ENCODE data around the gene PRAC2. TPM values are rescaled to one million over a fixed set of nuclear protein-coding genes. Genes with fewer than 3 reads are reported as not detected.

The PRAC2 gene
- total RNA-seq, 1 donor from 2014 or later: not detected

GRCh38 chr17:48749621-48750553 lies 26.9 kb downstream of the PRAC2 start:
- peaks cover 76% of the 10 kb centered on the region for H3K27me3 ChIP-seq (ENCODE audit: control insufficient read depth, insufficient read depth, low read length)
- no peak for FAIRE-seq
- no peak overlapping the region for H3K4me3 ChIP-seq (ENCODE audit: low read depth, low read length)
- TF ChIP-seq, protein P1, sequence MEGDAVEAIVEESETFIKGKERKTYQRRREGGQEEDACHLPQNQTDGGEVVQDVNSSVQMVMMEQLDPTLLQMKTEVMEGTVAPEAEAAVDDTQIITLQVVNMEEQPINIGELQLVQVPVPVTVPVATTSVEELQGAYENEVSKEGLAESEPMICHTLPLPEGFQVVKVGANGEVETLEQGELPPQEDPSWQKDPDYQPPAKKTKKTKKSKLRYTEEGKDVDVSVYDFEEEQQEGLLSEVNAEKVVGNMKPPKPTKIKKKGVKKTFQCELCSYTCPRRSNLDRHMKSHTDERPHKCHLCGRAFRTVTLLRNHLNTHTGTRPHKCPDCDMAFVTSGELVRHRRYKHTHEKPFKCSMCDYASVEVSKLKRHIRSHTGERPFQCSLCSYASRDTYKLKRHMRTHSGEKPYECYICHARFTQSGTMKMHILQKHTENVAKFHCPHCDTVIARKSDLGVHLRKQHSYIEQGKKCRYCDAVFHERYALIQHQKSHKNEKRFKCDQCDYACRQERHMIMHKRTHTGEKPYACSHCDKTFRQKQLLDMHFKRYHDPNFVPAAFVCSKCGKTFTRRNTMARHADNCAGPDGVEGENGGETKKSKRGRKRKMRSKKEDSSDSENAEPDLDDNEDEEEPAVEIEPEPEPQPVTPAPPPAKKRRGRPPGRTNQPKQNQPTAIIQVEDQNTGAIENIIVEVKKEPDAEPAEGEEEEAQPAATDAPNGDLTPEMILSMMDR (IDR thresholded peaks at IDR 0.05; ENCODE audit: insufficient read depth, low read length, severe bottlenecking): no peak
- H3K36me3 ChIP-seq (ENCODE audit: control insufficient read depth, insufficient read depth, low read length): no peaks in the 10 kb centered on the region
- no peak for DNase-seq (ENCODE audit: low read depth)

DNA sequence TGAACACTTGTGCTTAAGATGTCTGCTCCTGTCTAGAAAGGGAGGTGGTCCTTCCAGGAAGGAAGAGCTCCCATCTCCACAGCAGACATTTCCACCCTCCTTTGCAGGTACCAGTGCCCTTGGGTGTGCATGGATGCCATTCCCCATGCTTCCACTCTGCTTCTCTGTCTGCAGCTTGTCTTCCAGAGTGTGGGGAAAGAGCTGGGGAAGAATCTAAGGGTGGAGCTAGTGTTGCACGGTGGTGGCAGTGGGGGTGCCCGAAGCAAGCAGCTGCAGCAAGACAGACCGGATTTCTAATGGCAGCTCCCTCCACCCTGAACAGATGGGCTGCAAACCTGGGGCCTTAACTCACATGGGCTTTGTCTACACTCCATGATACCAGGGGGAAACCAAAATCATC lies 28.2 kb downstream of the PRAC2 start:
- FAIRE-seq (no peak), DNase-seq (ENCODE audit: low read depth) (no peak)
- peaks cover 71% of the 10 kb centered on the region for H3K27me3 ChIP-seq (ENCODE audit: control insufficient read depth, insufficient read depth, low read length)
- TF ChIP-seq, protein P1 (IDR thresholded peaks at IDR 0.05; ENCODE audit: insufficient read depth, low read length, severe bottlenecking): no peak
- no peaks in the 10 kb centered on the region for H3K36me3 ChIP-seq (ENCODE audit: control insufficient read depth, insufficient read depth, low read length)
- no peak overlapping the region for H3K4me3 ChIP-seq (ENCODE audit: low read depth, low read length)

GRCh38 chr17:48751733-48752398 lies 28.9 kb downstream of the PRAC2 start:
- no peak for DNase-seq (ENCODE audit: low read depth)
- Histone ChIP-seq H3K4me3 (ENCODE audit: low read depth, low read length) (no peak overlapping the region), H3K27me3 (ENCODE audit: control insufficient read depth, insufficient read depth, low read length) (peaks cover 69% of the 10 kb centered on the region), H3K36me3 (ENCODE audit: control insufficient read depth, insufficient read depth, low read length) (no peaks in the 10 kb centered on the region)
- TF ChIP-seq, protein P1 (IDR thresholded peaks at IDR 0.05; ENCODE audit: insufficient read depth, low read length, severe bottlenecking): no peak
- no peak for FAIRE-seq

DNA sequence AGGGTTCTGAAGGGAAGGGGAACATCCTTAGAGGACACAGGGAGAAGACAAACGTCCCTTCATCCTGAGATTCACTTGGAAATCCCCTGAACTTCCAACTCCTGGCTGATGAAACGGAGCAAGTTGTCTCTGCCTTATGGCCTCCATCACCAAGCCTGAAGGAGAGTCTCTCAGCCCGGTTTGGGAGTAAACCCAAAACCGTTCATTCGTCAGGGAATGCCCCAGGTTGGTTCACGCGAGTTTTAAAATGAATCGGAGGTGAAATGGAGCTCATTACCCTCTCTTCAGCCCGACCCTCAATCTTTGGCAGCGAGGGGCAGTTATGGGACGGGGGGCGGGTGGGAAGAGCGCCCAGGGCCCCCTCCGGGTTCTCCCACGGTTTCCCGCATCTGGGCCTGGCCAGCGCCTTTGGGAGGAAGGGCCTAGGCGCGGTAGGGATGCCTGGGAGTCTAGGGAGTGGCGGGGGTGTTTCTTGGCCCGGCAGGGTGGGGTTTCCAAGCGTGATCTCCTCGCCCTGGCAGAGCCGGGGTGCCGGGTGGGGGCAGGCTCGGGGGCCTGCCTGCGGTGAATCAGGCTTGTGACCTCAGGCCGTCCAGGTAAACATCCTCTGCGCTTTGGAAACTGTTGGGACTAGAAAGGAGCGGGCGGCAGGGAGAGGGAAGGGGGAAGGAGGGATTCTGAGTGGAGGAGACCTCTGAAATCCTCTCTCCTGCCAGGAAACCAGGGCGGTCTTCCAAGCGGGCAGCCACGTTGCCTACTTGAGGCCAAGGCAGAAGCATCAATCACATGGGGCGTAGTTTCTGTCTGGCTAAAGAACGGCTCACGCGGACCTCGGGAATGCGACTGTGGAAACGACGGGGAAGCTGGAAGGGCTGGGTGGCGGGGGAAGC lies 29.7 kb downstream of the PRAC2 start:
- TF ChIP-seq, protein P1 (IDR thresholded peaks at IDR 0.05; ENCODE audit: insufficient read depth, low read length, severe bottlenecking): no peak
- no peak for FAIRE-seq
- peaks cover 69% of the 10 kb centered on the region for H3K27me3 ChIP-seq (ENCODE audit: control insufficient read depth, insufficient read depth, low read length)
- no peaks in the 10 kb centered on the region for H3K36me3 ChIP-seq (ENCODE audit: control insufficient read depth, insufficient read depth, low read length)
- DNase-seq (ENCODE audit: low read depth): no peak
- H3K4me3 ChIP-seq (ENCODE audit: low read depth, low read length): no peak overlapping the region

DNA sequence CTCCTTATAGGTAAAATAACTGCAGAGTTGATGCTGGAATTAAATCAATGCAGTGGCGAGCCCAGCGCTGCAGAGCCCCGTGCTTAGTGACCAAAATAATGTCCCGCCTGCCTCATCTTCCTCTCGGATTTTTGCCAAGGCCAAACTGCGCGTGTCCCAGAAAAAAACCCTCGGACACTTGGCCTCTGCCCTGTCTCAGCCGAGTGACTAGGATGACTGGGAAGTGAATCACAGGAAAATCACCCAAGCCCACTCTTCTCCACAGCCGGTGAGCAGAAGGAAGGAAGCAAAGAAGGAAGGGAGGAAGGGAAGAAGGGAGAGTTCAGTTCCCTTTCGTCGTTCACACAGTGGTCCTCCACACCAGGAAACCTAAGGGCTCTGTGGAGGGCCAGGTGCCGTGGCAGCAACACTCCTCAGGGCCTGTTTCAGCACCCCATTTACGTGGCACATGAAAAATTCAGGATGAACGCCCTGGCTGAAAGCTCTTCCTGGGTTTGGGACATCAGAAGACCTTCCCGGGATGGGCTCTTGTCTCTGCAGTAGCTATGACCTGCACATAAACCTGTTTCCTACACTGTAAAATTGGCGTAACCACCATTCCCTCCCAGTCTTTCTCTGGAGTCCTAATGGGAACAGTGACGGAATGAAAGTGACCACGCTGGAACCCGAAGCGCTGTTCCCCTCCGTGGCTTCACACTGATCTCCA lies 31.0 kb downstream of the PRAC2 start:
- DNase-seq (ENCODE audit: low read depth) (no peak), FAIRE-seq (no peak)
- H3K36me3 ChIP-seq (ENCODE audit: control insufficient read depth, insufficient read depth, low read length): no peaks in the 10 kb centered on the region
- TF ChIP-seq, protein P1 (IDR thresholded peaks at IDR 0.05; ENCODE audit: insufficient read depth, low read length, severe bottlenecking): no peak
- no peak overlapping the region for H3K4me3 ChIP-seq (ENCODE audit: low read depth, low read length)
- peaks cover 67% of the 10 kb centered on the region for H3K27me3 ChIP-seq (ENCODE audit: control insufficient read depth, insufficient read depth, low read length)
